T follicular helper cell (primary cell): ENCODE results near the gene PTP4A1.

Experiments used
- DNase-seq: peaks from one replicate; pipeline ENCODE4 v3.0.0-alpha.2; 2020; ENCODE audit warnings: low read depth

PTP4A1 gene

DNA sequence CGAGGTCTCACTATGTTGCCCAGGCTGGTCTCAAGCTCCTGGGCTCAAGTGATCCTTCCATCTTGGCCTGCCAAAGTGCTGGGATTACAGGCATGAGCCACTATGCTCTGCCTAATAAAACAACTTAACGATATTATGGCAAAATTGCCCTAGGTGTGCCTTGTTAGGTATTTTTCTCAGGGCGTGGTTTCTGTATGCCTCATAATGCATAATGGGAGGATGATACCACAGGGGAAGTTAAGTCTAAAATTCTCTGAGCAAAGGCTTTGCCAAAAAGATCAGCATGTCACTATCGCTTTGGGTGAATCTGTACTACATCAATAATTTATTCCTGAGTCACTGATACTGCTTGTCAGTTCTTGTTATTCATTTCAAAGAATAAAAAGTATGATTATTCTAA, 15.9 kb upstream of the PTP4A1 start:
- DNase-seq = no peak

DNA sequence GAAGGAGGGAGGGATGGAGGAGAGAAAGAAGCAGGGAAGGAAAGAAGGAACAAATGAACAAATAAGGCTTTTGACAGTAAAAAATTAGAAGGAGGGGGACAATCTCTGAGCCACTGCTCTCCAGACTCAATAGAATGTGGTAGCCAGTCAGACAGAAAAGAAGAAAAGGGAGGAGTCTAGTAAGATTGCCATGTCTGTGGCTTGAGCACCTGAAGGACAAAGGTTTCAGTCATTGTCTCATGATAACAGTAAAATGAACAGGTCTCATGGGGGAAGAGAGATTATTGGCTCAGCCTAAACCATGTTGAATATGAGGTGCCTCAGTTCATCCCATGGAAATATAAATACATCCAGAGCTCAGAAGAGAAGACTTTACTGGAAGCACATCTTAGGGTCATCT, 14.0 kb upstream of the PTP4A1 start:
- no peak for DNase-seq

DNA sequence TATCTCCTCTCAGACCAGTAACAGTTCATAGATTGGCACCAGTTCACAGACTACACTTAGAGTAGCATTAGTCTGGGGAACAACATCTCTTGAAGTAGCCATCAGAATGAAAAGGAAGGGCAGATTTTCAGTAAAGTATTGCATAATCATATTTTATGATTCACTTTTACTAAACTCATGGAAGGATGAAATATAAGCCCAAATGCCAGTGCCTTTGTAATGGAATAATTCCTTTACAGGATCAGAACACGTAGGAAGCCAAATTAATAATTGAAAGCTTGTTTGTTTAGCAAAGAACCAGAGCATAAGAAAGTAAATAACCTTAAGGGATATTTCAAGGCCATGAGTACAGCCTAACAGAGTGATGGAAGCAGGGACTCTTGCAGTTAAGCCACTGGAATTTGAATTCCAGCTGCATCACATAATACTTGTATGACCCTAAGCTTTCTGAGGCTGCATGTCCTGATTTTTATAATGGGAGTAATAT, 11.4 kb upstream of the PTP4A1 start:
- no peak for DNase-seq

DNA sequence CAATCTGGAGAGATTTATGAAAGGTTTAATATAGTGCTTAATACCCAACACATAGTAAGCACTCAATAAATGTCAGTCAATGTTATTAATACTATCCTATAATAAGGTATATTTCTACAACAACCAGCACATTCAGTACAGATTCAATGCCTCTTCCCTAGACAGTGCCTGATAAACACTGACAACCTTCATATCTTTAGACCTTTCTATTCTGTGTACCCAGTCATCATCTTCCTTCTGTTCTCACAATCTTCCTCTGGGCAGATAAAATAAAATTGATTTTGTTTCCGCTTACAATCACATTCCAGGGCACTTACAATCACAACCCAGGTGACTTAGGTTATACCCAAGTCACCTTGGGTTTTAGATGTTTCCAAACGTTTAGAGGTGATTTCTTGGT, 11.0 kb upstream of the PTP4A1 start:
- no peak for DNase-seq

DNA sequence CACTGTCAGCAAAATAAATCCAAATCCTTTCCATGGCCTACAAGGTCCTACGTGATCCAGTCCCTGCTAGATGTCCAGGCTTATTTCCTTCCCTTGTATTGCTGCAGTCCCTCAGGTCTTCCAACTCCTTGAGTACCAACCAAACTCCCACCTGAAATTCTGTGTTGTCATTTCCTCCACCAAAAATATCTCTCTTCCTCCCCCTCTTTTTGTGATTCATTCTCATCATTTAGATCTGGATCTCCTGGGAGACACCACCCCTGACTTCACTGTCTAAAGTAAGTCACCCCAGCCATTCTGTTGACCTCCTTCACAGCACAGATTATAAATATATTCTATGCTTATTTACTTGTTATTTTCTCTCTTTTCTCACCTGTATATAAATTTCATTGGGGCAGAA, 9.0 kb upstream of the PTP4A1 start:
- no peak for DNase-seq

DNA sequence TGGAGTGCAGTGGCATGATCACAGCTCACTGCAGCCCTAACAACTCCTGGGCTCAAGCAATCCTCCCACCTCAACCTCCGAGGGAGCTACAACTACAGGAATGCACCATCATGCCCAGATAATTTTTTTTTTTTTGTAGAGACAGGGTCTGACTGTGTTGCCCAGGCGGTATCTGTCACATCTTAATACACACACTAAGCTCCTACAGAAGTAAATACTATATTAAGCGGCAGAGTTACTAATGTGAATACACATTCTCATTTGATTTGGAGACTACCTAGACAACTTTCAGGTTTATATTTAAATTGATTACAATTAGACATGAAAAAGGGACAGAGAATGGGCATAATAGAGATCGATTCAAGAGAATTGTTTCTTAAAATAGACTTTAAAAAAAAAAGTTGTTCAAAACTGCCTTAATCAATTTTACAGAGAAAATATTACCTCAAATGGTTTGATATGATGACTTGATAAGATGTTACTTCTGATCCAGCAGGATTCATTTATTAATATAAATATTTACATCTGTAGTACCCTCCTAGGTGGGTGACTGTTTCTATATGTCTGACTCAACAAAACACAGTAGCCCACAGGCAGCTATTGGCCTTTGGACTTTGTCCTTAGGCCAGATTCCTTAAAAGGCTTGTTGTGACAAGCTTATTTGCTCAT, 7.1 kb upstream of the PTP4A1 start:
- DNase-seq = no peak

DNA sequence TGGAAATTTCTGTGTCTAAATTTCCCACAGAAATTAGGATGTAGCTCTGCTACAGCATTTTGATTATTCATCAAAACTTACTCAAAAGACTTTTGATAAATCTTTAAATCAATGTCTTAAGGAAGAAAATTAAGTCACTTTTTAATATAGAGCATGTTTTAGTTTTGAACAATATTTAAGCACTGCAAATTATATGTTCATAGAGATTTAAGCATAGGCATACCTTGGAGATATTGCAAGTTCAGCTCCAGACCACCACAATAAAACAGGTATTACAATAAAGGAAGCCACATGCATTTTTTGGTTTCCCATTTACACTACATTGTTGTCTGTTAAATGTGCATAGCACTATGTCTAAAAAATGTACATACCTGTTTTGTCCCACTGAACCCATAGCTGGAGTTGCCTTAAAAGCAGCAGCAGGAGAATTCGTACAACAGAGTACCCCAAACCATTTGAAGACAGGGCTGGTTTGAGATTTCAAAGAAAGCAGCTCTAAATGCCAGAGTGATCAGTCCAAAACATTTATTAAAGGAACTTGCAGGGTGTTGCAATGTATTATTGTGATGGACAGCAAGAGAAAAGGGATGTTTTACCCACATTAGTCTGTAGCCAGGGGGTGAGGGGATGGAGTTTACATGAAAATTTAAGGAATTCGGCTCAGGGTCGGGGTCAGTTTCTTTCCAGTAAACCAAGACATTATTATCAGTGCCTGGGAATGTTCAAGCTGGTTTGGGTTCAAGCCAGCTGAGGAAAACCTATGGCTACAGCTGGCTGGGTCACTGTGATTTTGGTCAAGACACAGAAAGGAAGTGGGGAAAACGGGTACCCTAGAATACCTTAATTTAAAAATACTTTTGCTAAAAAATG, 6.3 kb upstream of the PTP4A1 start:
- DNase-seq = no peak

DNA sequence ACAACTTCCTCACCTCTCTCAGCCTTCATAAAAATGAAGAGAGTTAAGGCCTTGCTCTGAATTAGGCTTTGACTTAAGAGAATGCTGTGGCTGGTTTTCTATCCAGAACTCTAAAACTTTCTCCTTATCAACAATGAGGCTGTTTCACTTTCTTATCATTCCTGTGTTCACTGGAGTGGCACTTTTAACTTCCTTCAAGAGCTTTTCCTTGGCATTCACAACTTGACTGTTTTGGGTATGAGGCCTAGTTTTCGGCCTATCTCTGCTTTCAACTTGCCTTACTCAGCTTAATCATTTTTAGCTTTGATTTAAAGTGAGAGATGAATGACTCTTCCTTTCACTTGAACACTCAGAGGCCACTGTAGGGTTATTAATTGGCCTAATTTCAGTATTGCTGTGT, 4.3 kb upstream of the PTP4A1 start:
- no peak for DNase-seq

DNA sequence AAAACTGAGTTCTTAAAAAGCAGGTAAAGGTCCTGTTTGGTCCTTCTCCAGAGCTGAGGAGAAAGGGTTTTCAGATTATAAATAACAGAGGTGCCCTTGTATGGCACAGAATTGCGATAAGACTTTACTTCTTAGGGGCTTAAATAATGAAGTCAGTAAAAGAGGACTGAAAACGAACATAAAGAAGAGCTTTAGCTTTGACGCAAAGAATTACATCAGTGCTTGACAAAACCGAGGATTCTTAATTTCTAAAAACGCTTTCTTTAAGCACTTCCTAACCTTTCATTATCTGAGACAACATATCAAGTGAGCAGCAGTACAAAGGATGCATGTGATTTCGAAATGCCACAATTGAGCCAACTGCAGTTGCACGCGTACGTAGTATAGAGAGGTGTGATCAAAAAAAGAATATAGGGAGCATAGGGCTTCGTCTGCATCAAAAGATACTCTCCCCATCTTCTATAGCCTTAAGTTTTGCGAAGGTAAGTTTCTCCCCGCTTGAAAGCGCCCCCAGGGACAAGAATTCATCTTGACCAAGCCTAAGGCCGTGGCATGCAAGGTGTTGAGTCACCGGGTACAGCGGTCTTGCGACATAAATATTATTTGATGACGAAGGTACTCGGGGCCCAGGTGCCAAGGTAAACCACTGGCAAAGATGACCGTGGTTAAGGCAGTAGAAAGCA, 778 bp upstream of the PTP4A1 start:
- peak; percentile 30 for DNase-seq

DNA sequence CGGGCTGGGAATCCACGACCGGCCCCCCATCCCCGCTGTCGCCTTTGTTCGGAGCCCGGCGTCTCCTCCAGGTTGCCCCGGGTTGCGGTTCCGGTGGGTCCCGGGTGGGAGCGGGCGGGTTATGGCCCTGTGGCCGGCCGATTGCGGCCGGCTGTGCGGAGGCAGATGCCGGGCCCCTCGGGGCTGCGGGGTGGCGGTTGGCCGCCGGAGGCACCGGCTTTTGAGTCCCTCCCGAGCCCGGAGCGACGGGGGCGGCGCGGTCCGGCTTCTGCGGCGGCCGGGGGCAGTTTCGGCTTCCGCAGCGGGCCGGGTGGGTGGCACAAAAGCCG, 431 bp downstream of the PTP4A1 start:
- no peak for DNase-seq

DNA sequence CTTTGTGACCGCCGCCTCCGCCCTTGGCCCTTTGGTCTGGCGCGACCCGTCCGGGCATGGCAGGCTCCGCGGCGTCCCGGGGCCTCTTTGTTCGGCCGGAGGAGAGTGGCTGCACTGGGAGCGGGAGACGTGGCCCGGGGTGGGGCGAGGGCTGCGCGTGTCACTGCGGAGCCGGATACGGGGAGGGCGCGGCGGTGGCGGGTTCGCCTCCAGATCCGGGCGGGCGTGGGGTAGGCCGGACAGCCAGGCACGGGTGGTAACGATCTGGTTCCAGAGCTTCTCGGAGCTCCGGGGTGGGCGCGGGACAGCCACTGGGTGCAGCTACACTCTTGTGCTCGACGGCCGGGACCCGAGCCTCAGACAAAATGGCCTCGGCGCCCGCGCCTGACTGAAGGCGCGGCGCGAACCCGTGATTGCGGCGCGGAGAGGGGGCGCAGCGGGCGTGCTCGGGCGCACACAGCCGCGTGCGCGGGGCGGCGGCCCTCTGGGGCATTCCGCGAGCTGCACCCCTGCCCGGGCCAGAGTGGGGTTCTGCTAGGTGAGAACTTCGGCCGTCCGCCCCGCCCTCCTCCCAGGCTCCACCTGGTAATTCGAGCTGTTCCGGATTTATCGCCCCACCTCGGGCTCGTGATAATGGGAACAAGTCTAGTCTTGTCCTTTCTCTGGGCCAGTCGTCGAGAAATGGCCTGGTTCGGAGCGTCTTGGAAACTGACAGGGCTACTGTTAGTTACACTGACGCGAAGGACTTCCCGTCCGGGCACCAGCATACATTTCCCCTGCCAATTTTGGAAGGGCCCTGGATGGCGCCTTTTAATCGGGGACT, 1.0 kb downstream of the PTP4A1 start:
- peak; percentile 41 for DNase-seq

DNA sequence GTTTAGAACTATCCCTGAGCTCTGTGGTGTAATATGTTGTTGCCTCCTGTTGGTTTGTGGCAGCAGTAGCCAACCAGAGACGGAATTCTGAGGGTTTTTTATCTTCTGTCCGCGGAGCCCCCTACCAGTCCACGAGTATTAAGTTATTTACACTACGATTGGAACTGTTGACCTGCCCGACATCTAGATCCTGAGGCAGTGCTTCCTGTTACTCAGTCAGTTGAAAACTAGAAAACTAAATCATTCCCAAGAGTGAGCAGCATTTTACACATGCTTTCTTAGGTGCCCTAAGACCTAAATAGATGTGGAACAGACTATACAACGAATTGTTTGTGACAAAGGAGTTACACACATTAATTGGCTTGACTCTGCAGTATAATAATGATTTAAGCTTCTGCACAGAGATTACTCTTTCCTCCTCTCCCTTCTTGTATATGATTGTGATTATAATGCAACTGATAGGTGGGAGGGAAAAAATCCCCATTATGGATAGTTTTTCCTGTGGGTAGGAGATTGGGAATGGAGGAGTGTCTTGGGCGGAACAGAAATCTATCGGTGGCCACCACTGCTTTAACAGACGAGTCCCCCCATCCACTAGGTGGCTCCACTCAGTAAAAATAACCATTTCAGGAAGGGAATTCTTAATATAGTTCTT, 1.7 kb downstream of the PTP4A1 start:
- DNase-seq = peak; percentile 15

DNA sequence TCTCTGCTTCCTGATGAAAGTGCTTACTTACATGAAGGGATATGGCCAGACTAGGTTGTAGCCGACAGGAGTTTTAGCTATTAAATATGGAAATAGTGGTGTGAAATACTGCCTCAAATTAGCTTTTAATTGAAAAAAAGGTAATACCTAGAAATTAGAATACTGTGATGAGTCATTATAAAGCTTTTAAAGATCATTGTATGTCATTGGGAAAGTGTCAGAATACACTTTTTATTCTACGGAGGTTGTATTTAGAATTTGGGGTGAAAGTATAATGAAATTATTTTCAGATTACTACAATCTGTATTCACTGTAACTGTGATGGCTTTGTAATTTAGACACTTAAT, 2.2 kb downstream of the PTP4A1 start:
- DNase-seq = no peak

DNA sequence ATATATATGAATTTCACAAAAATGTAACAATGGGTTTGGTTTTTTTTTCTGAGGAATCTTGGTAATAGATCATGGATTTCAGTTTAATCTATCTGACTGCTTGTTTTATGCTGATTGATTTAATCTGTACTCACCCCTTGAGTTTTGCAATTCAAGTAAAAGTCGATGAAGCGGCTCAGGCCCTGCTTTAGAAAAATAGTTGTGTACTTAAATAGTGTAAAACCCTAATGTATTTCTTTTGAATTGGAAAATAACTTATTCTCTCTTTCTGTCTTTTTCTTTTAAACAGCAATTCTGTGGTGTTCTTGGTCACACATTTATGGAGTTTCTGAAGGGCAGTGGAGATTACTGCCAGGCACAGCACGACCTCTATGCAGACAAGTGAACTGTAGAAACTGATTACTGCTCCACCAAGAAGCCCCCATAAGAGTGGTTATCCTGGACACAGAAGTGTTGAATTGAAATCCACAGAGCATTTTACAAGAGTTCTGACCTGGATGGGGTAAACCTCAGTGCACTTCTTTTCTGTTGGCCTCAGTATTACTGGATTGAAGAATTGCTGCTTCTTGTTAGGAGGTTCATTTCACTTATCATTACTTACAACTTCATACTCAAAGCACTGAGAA, 4.0 kb downstream of the PTP4A1 start:
- no peak for DNase-seq

DNA sequence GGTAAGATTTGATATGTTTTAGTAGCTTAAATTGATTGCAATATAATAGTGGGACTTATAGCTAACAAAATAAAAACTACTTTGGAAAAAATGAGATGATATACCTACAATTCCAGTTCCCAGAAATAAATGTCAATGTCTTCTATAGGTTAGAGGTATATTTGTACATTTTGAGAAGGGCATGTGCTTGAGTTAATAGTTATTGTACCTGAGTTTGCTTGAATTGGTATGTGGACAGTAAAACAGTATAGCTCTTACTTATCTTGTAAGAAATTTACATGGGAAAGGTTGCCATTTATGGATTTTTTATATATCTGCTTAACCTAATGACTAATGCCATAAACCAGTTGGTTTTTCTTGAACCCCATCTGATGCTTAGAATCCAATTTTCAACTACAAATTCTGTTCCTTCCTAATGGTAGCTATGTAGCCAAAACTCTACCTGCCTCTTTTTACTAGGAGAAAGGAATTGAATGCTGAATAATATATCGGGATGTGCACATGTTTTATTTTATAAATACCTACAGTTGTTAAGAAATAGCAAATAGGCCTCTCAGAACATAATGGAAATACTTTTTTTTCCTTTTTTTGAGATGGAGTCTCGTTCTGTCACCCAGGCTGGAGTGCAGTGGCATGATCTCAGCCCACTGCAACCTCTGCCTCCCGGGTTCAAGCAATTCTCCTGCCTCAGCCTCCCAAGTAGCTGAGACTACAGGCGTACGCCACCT, 4.9 kb downstream of the PTP4A1 start:
- no peak for DNase-seq

DNA sequence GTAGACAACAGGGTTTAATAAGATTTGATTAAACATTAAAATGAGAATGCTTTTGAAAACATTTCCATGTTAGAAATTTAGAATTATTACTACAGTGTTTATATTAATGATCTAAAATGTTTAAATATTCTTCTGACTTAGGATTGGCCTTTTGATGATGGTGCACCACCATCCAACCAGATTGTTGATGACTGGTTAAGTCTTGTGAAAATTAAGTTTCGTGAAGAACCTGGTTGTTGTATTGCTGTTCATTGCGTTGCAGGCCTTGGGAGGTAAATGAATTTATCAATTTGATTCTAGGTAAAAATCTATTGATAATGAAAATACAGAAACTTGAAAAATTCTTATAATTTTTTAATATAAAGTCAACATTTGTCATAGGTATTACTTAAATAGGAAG, 6.5 kb downstream of the PTP4A1 start:
- DNase-seq = no peak

DNA sequence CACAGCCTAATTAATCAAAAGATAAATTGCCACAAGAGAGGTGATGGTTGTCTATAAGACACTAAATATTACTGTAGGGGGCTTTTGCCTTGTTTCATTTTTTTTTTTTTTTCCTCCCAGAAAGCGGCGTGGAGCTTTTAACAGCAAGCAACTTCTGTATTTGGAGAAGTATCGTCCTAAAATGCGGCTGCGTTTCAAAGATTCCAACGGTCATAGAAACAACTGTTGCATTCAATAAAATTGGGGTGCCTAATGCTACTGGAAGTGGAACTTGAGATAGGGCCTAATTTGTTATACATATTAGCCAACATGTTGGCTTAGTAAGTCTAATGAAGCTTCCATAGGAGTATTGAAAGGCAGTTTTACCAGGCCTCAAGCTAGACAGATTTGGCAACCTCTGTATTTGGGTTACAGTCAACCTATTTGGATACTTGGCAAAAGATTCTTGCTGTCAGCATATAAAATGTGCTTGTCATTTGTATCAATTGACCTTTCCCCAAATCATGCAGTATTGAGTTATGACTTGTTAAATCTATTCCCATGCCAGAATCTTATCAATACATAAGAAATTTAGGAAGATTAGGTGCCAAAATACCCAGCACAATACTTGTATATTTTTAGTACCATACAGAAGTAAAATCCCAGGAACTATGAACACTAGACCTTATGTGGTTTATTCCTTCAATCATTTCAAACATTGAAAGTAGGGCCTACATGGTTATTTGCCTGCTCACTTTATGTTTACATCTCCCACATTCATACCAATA, 7.8 kb downstream of the PTP4A1 start:
- DNase-seq = no peak

DNA sequence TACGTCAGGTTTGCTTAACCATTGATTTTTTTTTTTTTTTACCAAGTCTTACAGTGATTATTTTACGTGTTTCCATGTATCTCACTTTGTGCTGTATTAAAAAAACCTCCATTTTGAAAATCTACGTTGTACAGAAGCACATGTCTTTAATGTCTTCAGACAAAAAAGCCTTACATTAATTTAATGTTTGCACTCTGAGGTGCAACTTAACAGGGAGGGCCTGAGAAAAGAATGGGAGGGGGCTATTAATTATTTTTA, 8.4 kb downstream of the PTP4A1 start:
- no peak for DNase-seq

DNA sequence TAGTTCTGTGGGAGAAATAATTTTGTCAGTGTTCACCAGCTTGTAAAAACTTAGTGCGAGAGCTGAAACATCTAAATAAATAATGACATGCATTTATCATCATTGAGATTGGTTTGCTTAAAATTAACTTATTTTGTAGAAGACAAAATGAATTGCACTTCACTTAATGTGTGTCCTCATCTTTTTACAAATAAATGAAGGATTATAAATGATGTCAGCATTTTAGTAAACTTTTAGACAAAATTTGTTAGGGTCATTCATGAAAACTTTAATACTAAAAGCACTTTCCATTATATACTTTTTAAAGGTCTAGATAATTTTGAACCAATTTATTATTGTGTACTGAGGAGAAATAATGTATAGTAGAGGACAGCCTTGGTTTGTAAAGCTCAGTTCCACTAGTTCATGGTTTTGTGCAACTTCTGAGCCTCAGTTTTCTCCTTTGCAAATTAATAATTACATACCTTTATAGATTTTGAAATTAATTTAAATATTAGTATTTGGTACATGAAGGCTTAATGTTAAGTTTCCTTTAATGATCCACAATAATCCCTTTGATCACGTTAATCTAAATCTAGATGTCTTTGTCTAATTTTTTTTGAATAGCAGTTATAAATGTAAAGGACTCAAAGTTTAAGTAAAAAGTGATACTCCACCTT, 9.2 kb downstream of the PTP4A1 start:
- DNase-seq = no peak
